Gastrocnemius medialis (tissue), 4 donors: ENCODE results near the gene UNC45B.

Experiments used
- CTCF ChIP-seq, 5 experiments: fragments of 450-650 bp in 3 of 5; fragments of 200-600 bp in 2 of 5; sonication (generic) in 2 of 5; IDR thresholded peaks in 4 of 5; conservative IDR thresholded peaks in 1 of 5; 1 replicate in 4 of 5; 2 replicates in 1 of 5; pipeline ENCODE4 v1.5.1; 2016 to 2019; ENCODE audit warnings: antibody characterized with exemption in 5 of 5, mild to moderate bottlenecking in 3 of 5, moderate library complexity in 3 of 5
- POLR2A ChIP-seq, 2 donors: fragments of 450-650 bp; IDR thresholded peaks; one replicate each; pipeline ENCODE4 v1.6.1; 2017; ENCODE audit warnings: antibody characterized with exemption in 2 of 2, mild to moderate bottlenecking in 2 of 2, moderate library complexity in 2 of 2

- TF ChIP-seq CTCF (IDR thresholded peaks at IDR 0.05 in 4 of 5, conservative IDR thresholded peaks at IDR 0.05 in 1 of 5): no peak
- TF ChIP-seq POLR2A (IDR thresholded peaks at IDR 0.05): no peak
These were observed 18.3 kb upstream of the UNC45B start for GRCh38 chr17:35129154-35129972.
